ENCODE results near the gene SMARCA4. TPM values are rescaled to one million over a fixed set of nuclear protein-coding genes. Genes with fewer than 3 reads are reported as not detected.
"Not testable (repeated sequence)": the region's sequence is repeated elsewhere in the genome, so short reads cannot be mapped to it uniquely, and the experiment has no call there.

SMARCA4 gene
- total RNA-seq, 1 experiment from 2014 or later: 127 TPM

GRCh38 chr19:11093689-11094238 is 132.9 kb downstream of the SMARCA4 start:
- Mint-ChIP-seq H3K4me1 (ENCODE audit: insufficient read depth, unreplicated experiment) (peaks cover 21% of the 10 kb centered on the region), H3K4me3 (ENCODE audit: unreplicated experiment) (peak overlapping the region; percentile 92), H3K36me3 (ENCODE audit: insufficient read depth, unreplicated experiment) (peaks cover 91% of the 10 kb centered on the region), H3K9me3 (ENCODE audit: unreplicated experiment) (no peaks in the 10 kb centered on the region), H3K27ac (ENCODE audit: low read depth, unreplicated experiment) (peak overlapping the region; percentile 99), H3K27me3 (ENCODE audit: insufficient read depth, unreplicated experiment) (no peaks in the 10 kb centered on the region)
- BruUV-seq (replicated peaks): no TSS peak
- POLR2A ChIA-PET: interaction anchor here (0.7 to 5.4 kb wide), 5 partner anchors 7 to 59 kb away, joined by 3 to 73 read pairs (median 5); partner anchors contain the start of gene LDLR
- CTCF ChIA-PET: interaction anchor here (0.5 to 2.3 kb wide), 10 partner anchors 8 to 852 kb away, joined by 3 to 11 read pairs (median 3); no protein-coding TSS in a partner anchor
- no peak for DNase-seq (ENCODE audit: unreplicated experiment)
- intact Hi-C loops (cut with micrococcal nuclease): no loop called here
- TF ChIP-seq CTCF (IDR thresholded peaks at IDR 0.05; ENCODE audit: unreplicated experiment): no peak

- ChIA-PET CTCF (interaction anchor here (0.6 to 2.3 kb wide), 6 partner anchors 9 to 159 kb away, joined by 3 to 11 read pairs (median 4); no protein-coding TSS in a partner anchor), POLR2A (interaction anchor here (0.9 to 5.4 kb wide), 11 partner anchors 8 to 233 kb away, joined by 3 to 73 read pairs (median 5); partner anchors contain the start of genes LDLR and SMARCA4)
- no peak for DNase-seq (ENCODE audit: unreplicated experiment)
- H3K4me1 Mint-ChIP-seq (ENCODE audit: insufficient read depth, unreplicated experiment): peaks cover 21% of the 10 kb centered on the region
- H3K27ac Mint-ChIP-seq (ENCODE audit: low read depth, unreplicated experiment): peak overlapping the region; percentile 95
- H3K4me3 Mint-ChIP-seq (ENCODE audit: unreplicated experiment): peak overlapping the region; percentile 92
- H3K36me3 Mint-ChIP-seq (ENCODE audit: insufficient read depth, unreplicated experiment): peaks cover 94% of the 10 kb centered on the region
- TF ChIP-seq CTCF (IDR thresholded peaks at IDR 0.05; ENCODE audit: unreplicated experiment): no peak
- TSS peak; percentile 11 for BruUV-seq (replicated peaks)
- H3K9me3 Mint-ChIP-seq (ENCODE audit: unreplicated experiment): no peaks in the 10 kb centered on the region
- no peaks in the 10 kb centered on the region for H3K27me3 Mint-ChIP-seq (ENCODE audit: insufficient read depth, unreplicated experiment)
- intact Hi-C loops (cut with micrococcal nuclease): no loop called here
Measured at GRCh38 chr19:11094520-11094894, 133.7 kb downstream of the SMARCA4 start.

DNA sequence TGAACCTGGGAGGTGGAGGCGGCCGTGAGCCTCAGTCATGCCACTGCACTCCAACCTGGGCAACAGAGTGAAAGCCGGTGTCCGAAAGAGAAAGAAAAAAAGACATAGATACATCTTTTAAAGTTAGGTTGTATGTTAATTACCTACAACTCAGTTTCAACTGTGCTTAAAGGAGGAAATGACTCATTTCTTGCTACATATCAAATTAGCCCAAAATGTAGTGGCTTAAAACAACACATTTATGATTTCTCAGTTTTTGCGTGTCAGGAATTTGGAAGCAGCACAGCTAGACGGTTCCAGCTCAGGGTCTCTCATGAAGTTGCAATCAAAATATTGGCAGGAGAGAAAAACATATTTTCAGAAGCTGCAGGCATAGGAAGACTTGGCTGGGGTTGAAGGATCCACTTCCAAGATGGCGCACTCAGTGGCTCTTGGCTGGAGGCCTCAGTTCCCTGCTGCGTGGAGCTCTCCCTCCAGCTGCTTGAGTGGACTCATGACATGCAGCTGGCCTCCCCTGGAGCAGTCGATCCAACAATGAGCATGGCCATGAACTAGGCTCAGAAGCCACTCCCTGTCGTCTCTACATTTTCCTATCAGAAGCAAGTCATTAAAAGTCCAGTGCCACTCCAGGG is 135.5 kb downstream of the SMARCA4 start:
- peak; percentile 88 for DNase-seq (ENCODE audit: unreplicated experiment)

DNA sequence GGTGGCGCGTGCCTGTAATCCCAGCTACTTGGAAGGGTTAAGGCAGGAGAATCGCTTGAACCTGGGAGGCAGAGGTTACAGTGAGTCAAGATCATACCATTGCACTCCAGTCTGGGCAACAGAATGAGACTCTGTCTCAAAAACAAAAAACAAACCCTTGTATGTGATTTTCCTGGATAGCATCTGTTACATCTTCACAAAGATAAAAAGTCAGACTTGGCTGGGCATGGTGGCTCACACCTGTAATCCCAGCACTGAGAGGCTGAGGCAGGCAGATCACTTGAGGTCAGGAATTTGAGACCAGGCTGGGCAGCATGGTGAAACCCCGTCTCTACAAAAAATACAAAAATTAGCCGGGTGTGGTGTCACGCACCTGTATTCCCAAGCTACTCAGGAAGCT is 136.5 kb downstream of the SMARCA4 start:
- H3K27me3 Mint-ChIP-seq (ENCODE audit: insufficient read depth, unreplicated experiment); DNase-seq (ENCODE audit: unreplicated experiment); intact Hi-C loops (cut with micrococcal nuclease); H3K4me3 Mint-ChIP-seq (ENCODE audit: unreplicated experiment); BruUV-seq (replicated peaks); H3K9me3 Mint-ChIP-seq (ENCODE audit: unreplicated experiment): not testable (repeated sequence)
- peaks cover 26% of the 10 kb centered on the region for H3K4me1 Mint-ChIP-seq (ENCODE audit: insufficient read depth, unreplicated experiment)
- H3K27ac Mint-ChIP-seq (ENCODE audit: low read depth, unreplicated experiment): peak overlapping the region; percentile 95
- POLR2A ChIA-PET: interaction anchor here (1.1 to 5.4 kb wide), 4 partner anchors 7 to 62 kb away, joined by 4 to 73 read pairs (median 6); partner anchors contain the start of gene LDLR
- CTCF ChIA-PET: interaction anchor here (0.8 to 2.6 kb wide), 3 partner anchors 29 to 62 kb away, joined by 3 to 11 read pairs (median 3); no protein-coding TSS in a partner anchor
- H3K36me3 Mint-ChIP-seq (ENCODE audit: insufficient read depth, unreplicated experiment): peaks cover 94% of the 10 kb centered on the region

More for the DNA sequence above, 135.5 kb downstream of the SMARCA4 start:
- ChIA-PET CTCF (interaction anchor here (2.6 kb wide), 1 partner anchor 61 kb away, joined by 11 read pairs; no protein-coding TSS in a partner anchor), POLR2A (interaction anchor here (0.6 to 5.4 kb wide), 7 partner anchors 9 to 165 kb away, joined by 3 to 73 read pairs (median 4); partner anchors contain the start of genes LDLR and SMARCA4)
- BruUV-seq (replicated peaks): no TSS peak
- intact Hi-C loops (cut with micrococcal nuclease): no loop called here
- Mint-ChIP-seq H3K4me3 (ENCODE audit: unreplicated experiment) (peak overlapping the region; percentile 92), H3K27me3 (ENCODE audit: insufficient read depth, unreplicated experiment) (no peaks in the 10 kb centered on the region), H3K4me1 (ENCODE audit: insufficient read depth, unreplicated experiment) (peaks cover 26% of the 10 kb centered on the region), H3K27ac (ENCODE audit: low read depth, unreplicated experiment) (peak overlapping the region; percentile 95), H3K9me3 (ENCODE audit: unreplicated experiment) (no peaks in the 10 kb centered on the region), H3K36me3 (ENCODE audit: insufficient read depth, unreplicated experiment) (peaks cover 94% of the 10 kb centered on the region)
- no peak for TF ChIP-seq CTCF (IDR thresholded peaks at IDR 0.05; ENCODE audit: unreplicated experiment)

Data from MCF 10A (cell line).